GF-D8 (cell line): Measurements from ENCODE around the gene MANBA.

Source experiments
- DNase-seq: peaks from one replicate; lab custom pipeline; 2025; lab: John Stamatoyannopoulos, UW

Gene MANBA

GRCh38 chr4:102594000-102594399, 166.8 kb downstream of the MANBA start:
- no peak for DNase-seq

- DNase-seq: no peak
Measured at GRCh38 chr4:102593147-102593546, 167.6 kb downstream of the MANBA start.

- DNase-seq: no peak
Measured at GRCh38 chr4:102592256-102592655, 168.5 kb downstream of the MANBA start.

- DNase-seq: no peak
Measured at GRCh38 chr4:102589743-102590142, 171.0 kb downstream of the MANBA start.

GRCh38 chr4:102586644-102587021, 174.1 kb downstream of the MANBA start:
- no peak for DNase-seq

- no peak for DNase-seq
Measured at GRCh38 chr4:102586002-102586643, 174.6 kb downstream of the MANBA start.

GRCh38 chr4:102585329-102585728, 175.4 kb downstream of the MANBA start:
- no peak for DNase-seq

GRCh38 chr4:102584091-102584490, 176.7 kb downstream of the MANBA start:
- DNase-seq: no peak
